HEK293 (cell line): ENCODE measurements around the gene TOR2A.

Experiments
- CTCF ChIA-PET: fragments of 350-600 bp; formaldehyde crosslinking; extraction: SDS; loops from one replicate; lab custom pipeline; 2021; ENCODE audit warnings: antibody characterized with exemption; lab: Yijun Ruan, JAX
- POLR2A ChIA-PET: fragments of 300-600 bp; formaldehyde crosslinking; extraction: SDS; loops from one replicate; lab custom pipeline; 2020; ENCODE audit warnings: antibody characterized with exemption, inconsistent platforms; lab: Yijun Ruan, JAX
- H3K27ac ChIP-seq: fragments of 200-500 bp; sonication (Bioruptor generic); 2 replicates; pipeline ENCODE4 v1.5.1; 2014; ENCODE audit warnings: low read depth, low read length, control low read depth, inconsistent platforms; ENCODE audit errors: extremely low read depth
- H3K36me3 ChIP-seq, 2 experiments: fragments of 200-500 bp in 1 of 2; sonication (Bioruptor generic) in 1 of 2; 1 replicate in 1 of 2; 2 replicates in 1 of 2; pipeline ENCODE4 v1.5.1; 2014 to 2017; ENCODE audit warnings: inconsistent platforms in 2 of 2, low read length in 2 of 2; ENCODE audit not compliant: control insufficient read depth in 2 of 2, insufficient read depth in 1 of 2
- H3K4me1 ChIP-seq: fragments of 200-500 bp; sonication (Bioruptor generic); 2 replicates; pipeline ENCODE4 v1.5.1; 2014; ENCODE audit warnings: mild to moderate bottlenecking, low read length, inconsistent platforms; ENCODE audit not compliant: control insufficient read depth, insufficient read depth
- H3K4me3 ChIP-seq: 2 replicates; pipeline ENCODE4 v1.5.1; 2011; ENCODE audit warnings: low read depth, mild to moderate bottlenecking, control low read depth, low read length, moderate library complexity
- H3K9me3 ChIP-seq: fragments of 200-500 bp; sonication (Bioruptor generic); 2 replicates; pipeline ENCODE4 v1.5.1; 2014; ENCODE audit warnings: low read depth, low read length, inconsistent platforms; ENCODE audit not compliant: control insufficient read depth, insufficient read depth
- EGR2 ChIP-seq: fragments of 450-650 bp; formaldehyde crosslinking; IDR thresholded peaks from 2 replicates; pipeline ENCODE4 v1.5.1; 2016; ENCODE audit warnings: low read depth, missing biosample characterization, missing genetic modification characterization
- MEIS1 ChIP-seq: sonication (generic); formaldehyde crosslinking; IDR thresholded peaks from 2 replicates; pipeline ENCODE4 v1.8.1; 2022; ENCODE audit warnings: missing genetic modification reagents, mild to moderate bottlenecking, borderline replicate concordance
- SP2 ChIP-seq: fragments of 450-650 bp; formaldehyde crosslinking; IDR thresholded peaks from 2 replicates; pipeline ENCODE4 v1.5.1; 2016; ENCODE audit warnings: missing biosample characterization, missing genetic modification characterization
- SP7 ChIP-seq: fragments of 450-650 bp; formaldehyde crosslinking; IDR thresholded peaks from 2 replicates; pipeline ENCODE4 v1.5.1; 2016; ENCODE audit warnings: missing biosample characterization, missing genetic modification characterization
- ZBTB8A ChIP-seq: fragments of 450-650 bp; formaldehyde crosslinking; IDR thresholded peaks from 2 replicates; pipeline ENCODE4 v1.5.1; 2016; ENCODE audit warnings: missing biosample characterization, missing genetic modification characterization
- ZFHX2 ChIP-seq: fragments of 450-650 bp; formaldehyde crosslinking; conservative IDR thresholded peaks from 2 replicates; pipeline ENCODE4 v1.5.1; 2016; ENCODE audit warnings: missing biosample characterization, missing genetic modification characterization
- ZNF112 ChIP-seq: fragments of 450-650 bp; formaldehyde crosslinking; IDR thresholded peaks from 2 replicates; pipeline ENCODE4 v1.5.0; 2017; ENCODE audit warnings: missing biosample characterization, missing genetic modification characterization
- ZNF146 ChIP-seq: fragments of 450-650 bp; formaldehyde crosslinking; IDR thresholded peaks from 2 replicates; pipeline ENCODE4 v1.5.1; 2016; ENCODE audit warnings: missing biosample characterization, missing genetic modification characterization
- ZNF302 ChIP-seq: fragments of 450-650 bp; formaldehyde crosslinking; IDR thresholded peaks from 2 replicates; pipeline ENCODE4 v1.5.1; 2016; ENCODE audit warnings: missing biosample characterization, missing genetic modification characterization, low read depth
- ZNF354C ChIP-seq: fragments of 450-650 bp; formaldehyde crosslinking; IDR thresholded peaks from 2 replicates; pipeline ENCODE4 v1.5.1; 2016; ENCODE audit warnings: missing biosample characterization, missing genetic modification characterization, low read depth, borderline replicate concordance
- ZNF514 ChIP-seq: fragments of 450-650 bp; formaldehyde crosslinking; IDR thresholded peaks from 2 replicates; pipeline ENCODE4 v1.5.1; 2016; ENCODE audit warnings: missing biosample characterization, missing genetic modification characterization
- ZNF530 ChIP-seq: fragments of 450-650 bp; formaldehyde crosslinking; IDR thresholded peaks from 2 replicates; pipeline ENCODE4 v1.5.1; 2016; ENCODE audit warnings: low read depth, missing biosample characterization, missing genetic modification characterization
- ZNF600 ChIP-seq: fragments of 450-650 bp; formaldehyde crosslinking; IDR thresholded peaks from 2 replicates; pipeline ENCODE4 v1.5.1; 2016; ENCODE audit warnings: missing biosample characterization, missing genetic modification characterization
- ZNF624 ChIP-seq: fragments of 450-650 bp; formaldehyde crosslinking; IDR thresholded peaks from 2 replicates; pipeline ENCODE4 v1.5.1; 2017; ENCODE audit warnings: missing biosample characterization, missing genetic modification characterization
- ZNF664 ChIP-seq: fragments of 450-650 bp; formaldehyde crosslinking; IDR thresholded peaks from 2 replicates; pipeline ENCODE4 v1.5.1; 2016; ENCODE audit warnings: missing biosample characterization, missing genetic modification characterization
- ZNF76 ChIP-seq: fragments of 450-650 bp; formaldehyde crosslinking; IDR thresholded peaks from 2 replicates; pipeline ENCODE4; 2016; ENCODE audit warnings: low read depth, missing biosample characterization, missing genetic modification characterization, borderline replicate concordance
- TF ChIP-seq, protein P1 (sequence below): fragments of 450-650 bp; formaldehyde crosslinking; IDR thresholded peaks from 2 replicates; pipeline ENCODE4 v1.5.1; 2016; ENCODE audit warnings: missing biosample characterization, missing genetic modification characterization
- TF ChIP-seq, protein P2 (sequence below): fragments of 450-650 bp; formaldehyde crosslinking; IDR thresholded peaks from 2 replicates; pipeline ENCODE4; 2016; ENCODE audit warnings: missing biosample characterization, missing genetic modification characterization
- TF ChIP-seq, protein P3 (sequence below): fragments of 450-650 bp; formaldehyde crosslinking; IDR thresholded peaks from 2 replicates; pipeline ENCODE4 v1.5.1; 2017; ENCODE audit warnings: missing biosample characterization, missing genetic modification characterization
- TF ChIP-seq, protein P4 (sequence below): fragments of 450-650 bp; formaldehyde crosslinking; IDR thresholded peaks from 2 replicates; pipeline ENCODE4 v1.5.1; 2016; ENCODE audit warnings: missing biosample characterization, missing genetic modification characterization
- TF ChIP-seq, protein P5 (sequence below): fragments of 450-650 bp; formaldehyde crosslinking; conservative IDR thresholded peaks from 2 replicates; pipeline ENCODE4 v1.5.1; 2016; ENCODE audit warnings: low read depth, missing biosample characterization, missing genetic modification characterization

Gene TOR2A

DNA sequence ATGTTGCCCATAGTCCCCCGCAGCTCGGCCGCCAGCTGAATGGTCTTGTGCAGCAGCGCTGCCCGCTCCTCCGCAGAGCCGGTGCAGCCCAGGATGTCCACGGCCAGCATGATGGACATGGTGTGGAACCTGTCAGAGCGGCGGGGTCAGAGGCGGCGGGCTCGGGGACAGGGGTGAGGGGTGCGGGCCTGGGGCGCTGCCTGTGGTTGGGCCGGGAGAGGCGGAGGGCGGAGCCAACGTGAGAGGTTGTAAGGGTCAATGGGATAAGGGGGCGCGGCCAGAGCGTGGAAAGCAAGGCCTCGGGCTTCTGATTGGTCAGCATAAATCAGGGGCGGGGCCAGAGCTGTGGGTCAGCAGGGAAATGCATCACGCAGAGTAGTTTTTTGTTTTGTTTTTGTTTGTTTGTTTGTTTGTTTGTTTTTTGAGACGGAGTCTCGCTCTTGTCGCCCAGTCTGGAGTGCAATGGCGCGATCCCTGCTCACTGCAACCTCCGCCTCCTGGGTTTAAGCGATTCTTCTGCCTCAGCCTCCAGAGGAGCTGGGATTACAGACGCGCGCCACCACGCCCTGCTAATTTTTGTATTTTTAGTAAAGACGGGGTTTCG lies 6.8 kb upstream of the TOR2A start:
- TF ChIP-seq, protein P1, sequence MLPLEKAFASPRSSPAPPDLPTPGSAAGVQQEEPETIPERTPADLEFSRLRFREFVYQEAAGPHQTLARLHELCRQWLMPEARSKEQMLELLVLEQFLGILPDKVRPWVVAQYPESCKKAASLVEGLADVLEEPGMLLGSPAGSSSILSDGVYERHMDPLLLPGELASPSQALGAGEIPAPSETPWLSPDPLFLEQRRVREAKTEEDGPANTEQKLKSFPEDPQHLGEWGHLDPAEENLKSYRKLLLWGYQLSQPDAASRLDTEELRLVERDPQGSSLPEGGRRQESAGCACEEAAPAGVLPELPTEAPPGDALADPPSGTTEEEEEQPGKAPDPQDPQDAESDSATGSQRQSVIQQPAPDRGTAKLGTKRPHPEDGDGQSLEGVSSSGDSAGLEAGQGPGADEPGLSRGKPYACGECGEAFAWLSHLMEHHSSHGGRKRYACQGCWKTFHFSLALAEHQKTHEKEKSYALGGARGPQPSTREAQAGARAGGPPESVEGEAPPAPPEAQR (tag by site-specific recombination): no peak
- TF ChIP-seq ZNF600 (tag by site-specific recombination) (0 out of 2 replicates have a peak, but pooled peaks have one; percentile 11), MEIS1 (CRISPR knock-in tag) (no peak), ZNF664 (tag by site-specific recombination) (no peak), SP2 (peak; percentile 31; the same call in 1 of the 2 replicates)
- Histone ChIP-seq H3K27ac (no peak overlapping the region), H3K4me3 (no peak overlapping the region), H3K9me3 (no peaks in the 10 kb centered on the region), H3K36me3 (no peaks in the 10 kb centered on the region), H3K4me1 (no peaks in the 10 kb centered on the region)
- CTCF ChIA-PET: interaction anchor here (0.6 to 2.4 kb wide), 6 partner anchors 7 to 179 kb away, joined by 3 to 10 read pairs (median 4); no protein-coding TSS in a partner anchor
- POLR2A ChIA-PET: interaction anchor here (0.7 kb wide), 1 partner anchor 329 kb away, joined by 4 read pairs; no protein-coding TSS in a partner anchor

DNA sequence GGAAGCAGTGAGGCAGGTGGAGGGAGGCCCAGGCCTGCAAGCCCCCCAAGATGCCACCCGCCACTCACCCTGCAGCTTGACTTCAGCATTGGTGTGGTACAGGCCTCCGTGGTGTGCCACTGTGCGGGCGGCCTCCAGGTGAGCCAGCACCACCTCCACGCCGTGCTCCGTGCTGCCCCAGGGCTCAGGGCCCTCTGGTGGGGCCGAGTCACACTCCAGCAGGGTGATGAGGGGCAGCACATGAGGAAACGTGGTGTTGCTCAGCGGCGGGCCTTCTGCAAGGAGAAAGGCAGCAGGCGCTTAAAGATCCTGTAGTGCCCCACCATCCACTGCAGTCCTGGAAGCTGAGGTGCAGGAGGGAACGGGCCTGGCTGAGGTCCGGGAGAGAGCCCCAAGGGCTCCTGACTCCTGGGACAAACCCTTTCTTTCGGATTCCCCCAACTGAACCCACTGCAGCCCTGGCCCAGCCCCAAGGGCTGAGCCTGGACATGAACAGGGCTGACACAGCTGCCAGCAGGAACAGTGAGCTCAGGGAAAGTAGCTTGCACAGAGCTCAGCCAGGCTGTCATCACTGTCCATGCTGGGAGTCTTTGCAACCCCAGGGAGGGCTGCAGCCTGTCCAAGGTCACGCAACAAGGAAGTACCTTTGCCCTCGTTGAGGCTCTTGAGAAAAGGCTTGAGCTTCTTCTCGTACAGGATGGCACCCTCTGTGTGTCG lies 4.7 kb upstream of the TOR2A start:
- H3K4me3 ChIP-seq: no peak overlapping the region
- no peaks in the 10 kb centered on the region for H3K9me3 ChIP-seq
- CTCF ChIA-PET: interaction anchor here (0.6 to 2.4 kb wide), 13 partner anchors 24 to 184 kb away, joined by 3 to 8 read pairs (median 4); partner anchors contain the start of genes CDK9, PTRH1 and TTC16
- no peaks in the 10 kb centered on the region for H3K4me1 ChIP-seq
- POLR2A ChIA-PET: interaction anchor here (0.9 to 1.2 kb wide), 5 partner anchors 11 to 61 kb away, joined by 3 to 4 read pairs (median 3); no protein-coding TSS in a partner anchor
- H3K36me3 ChIP-seq: no peaks in the 10 kb centered on the region
- no peak for TF ChIP-seq ZNF76
- no peak for TF ChIP-seq ZBTB8A (tag by site-specific recombination)
- TF ChIP-seq ZNF514: no peak
- no peak for TF ChIP-seq EGR2
- TF ChIP-seq, protein P2, sequence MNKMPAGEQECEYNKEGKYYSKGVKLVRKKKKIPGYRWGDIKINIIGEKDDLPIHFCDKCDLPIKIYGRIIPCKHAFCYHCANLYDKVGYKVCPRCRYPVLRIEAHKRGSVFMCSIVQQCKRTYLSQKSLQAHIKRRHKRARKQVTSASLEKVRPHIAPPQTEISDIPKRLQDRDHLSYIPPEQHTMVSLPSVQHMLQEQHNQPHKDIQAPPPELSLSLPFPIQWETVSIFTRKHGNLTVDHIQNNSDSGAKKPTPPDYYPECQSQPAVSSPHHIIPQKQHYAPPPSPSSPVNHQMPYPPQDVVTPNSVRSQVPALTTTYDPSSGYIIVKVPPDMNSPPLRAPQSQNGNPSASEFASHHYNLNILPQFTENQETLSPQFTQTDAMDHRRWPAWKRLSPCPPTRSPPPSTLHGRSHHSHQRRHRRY (tag by site-specific recombination): no peak
- no peak for TF ChIP-seq ZNF302
- TF ChIP-seq SP2: no peak
- TF ChIP-seq, protein P3, sequence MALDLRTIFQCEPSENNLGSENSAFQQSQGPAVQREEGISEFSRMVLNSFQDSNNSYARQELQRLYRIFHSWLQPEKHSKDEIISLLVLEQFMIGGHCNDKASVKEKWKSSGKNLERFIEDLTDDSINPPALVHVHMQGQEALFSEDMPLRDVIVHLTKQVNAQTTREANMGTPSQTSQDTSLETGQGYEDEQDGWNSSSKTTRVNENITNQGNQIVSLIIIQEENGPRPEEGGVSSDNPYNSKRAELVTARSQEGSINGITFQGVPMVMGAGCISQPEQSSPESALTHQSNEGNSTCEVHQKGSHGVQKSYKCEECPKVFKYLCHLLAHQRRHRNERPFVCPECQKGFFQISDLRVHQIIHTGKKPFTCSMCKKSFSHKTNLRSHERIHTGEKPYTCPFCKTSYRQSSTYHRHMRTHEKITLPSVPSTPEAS (tag by site-specific recombination): no peak
- TF ChIP-seq, protein P4, sequence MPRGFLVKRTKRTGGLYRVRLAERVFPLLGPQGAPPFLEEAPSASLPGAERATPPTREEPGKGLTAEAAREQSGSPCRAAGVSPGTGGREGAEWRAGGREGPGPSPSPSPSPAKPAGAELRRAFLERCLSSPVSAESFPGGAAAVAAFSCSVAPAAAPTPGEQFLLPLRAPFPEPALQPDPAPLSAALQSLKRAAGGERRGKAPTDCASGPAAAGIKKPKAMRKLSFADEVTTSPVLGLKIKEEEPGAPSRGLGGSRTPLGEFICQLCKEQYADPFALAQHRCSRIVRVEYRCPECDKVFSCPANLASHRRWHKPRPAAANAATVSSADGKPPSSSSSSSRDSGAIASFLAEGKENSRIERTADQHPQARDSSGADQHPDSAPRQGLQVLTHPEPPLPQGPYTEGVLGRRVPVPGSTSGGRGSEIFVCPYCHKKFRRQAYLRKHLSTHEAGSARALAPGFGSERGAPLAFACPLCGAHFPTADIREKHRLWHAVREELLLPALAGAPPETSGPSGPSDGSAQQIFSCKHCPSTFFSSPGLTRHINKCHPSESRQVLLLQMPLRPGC (tag by site-specific recombination): no peak
- TF ChIP-seq ZNF530 (tag by site-specific recombination): no peak
- no peak for TF ChIP-seq ZNF354C (tag by site-specific recombination)
- TF ChIP-seq ZNF624 (tag by site-specific recombination): no peak
- no peak for TF ChIP-seq SP7
- TF ChIP-seq, protein P5, sequence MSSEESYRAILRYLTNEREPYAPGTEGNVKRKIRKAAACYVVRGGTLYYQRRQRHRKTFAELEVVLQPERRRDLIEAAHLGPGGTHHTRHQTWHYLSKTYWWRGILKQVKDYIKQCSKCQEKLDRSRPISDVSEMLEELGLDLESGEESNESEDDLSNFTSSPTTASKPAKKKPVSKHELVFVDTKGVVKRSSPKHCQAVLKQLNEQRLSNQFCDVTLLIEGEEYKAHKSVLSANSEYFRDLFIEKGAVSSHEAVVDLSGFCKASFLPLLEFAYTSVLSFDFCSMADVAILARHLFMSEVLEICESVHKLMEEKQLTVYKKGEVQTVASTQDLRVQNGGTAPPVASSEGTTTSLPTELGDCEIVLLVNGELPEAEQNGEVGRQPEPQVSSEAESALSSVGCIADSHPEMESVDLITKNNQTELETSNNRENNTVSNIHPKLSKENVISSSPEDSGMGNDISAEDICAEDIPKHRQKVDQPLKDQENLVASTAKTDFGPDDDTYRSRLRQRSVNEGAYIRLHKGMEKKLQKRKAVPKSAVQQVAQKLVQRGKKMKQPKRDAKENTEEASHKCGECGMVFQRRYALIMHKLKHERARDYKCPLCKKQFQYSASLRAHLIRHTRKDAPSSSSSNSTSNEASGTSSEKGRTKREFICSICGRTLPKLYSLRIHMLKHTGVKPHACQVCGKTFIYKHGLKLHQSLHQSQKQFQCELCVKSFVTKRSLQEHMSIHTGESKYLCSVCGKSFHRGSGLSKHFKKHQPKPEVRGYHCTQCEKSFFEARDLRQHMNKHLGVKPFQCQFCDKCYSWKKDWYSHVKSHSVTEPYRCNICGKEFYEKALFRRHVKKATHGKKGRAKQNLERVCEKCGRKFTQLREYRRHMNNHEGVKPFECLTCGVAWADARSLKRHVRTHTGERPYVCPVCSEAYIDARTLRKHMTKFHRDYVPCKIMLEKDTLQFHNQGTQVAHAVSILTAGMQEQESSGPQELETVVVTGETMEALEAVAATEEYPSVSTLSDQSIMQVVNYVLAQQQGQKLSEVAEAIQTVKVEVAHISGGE (tag by site-specific recombination): no peak
- TF ChIP-seq ZFHX2 (tag by site-specific recombination): no peak
- TF ChIP-seq ZNF146 (tag by site-specific recombination): no peak
- TF ChIP-seq ZNF112 (tag by site-specific recombination): no peak
- H3K27ac ChIP-seq: no peak overlapping the region
